Trophoblast cell (in vitro differentiated cells and primary cell): ENCODE data around the gene THSD4.

Experiments
- DNase-seq, 2 donors: peaks; one replicate each; pipeline ENCODE4 v3.0.0-alpha.2; 2016
- H2AFZ ChIP-seq: 2 replicates; pipeline ENCODE4 v1.6.1; 2013; ENCODE audit warnings: low read length, moderate library complexity, mild to moderate bottlenecking; ENCODE audit not compliant: insufficient read depth, poor library complexity
- H2AK5ac ChIP-seq: 2 replicates; pipeline ENCODE4 v1.6.1; 2013; ENCODE audit warnings: mild to moderate bottlenecking, low read length
- H2BK120ac ChIP-seq: 2 replicates; pipeline ENCODE4 v1.6.1; 2013; ENCODE audit warnings: low read length, mild to moderate bottlenecking, moderate library complexity; ENCODE audit not compliant: insufficient read depth, poor library complexity
- H2BK12ac ChIP-seq: 2 replicates; pipeline ENCODE4 v1.6.1; 2013; ENCODE audit warnings: mild to moderate bottlenecking, low read length, moderate library complexity
- H2BK5ac ChIP-seq: 2 replicates; pipeline ENCODE4 v1.6.1; 2013; ENCODE audit warnings: low read length, low read depth, moderate library complexity, mild to moderate bottlenecking; ENCODE audit not compliant: poor library complexity
- H3K14ac ChIP-seq: 2 replicates; pipeline ENCODE4 v1.6.1; 2013; ENCODE audit warnings: mild to moderate bottlenecking, low read length
- H3K18ac ChIP-seq: 2 replicates; pipeline ENCODE4 v1.6.1; 2013; ENCODE audit warnings: mild to moderate bottlenecking, low read length
- H3K23ac ChIP-seq: 2 replicates; pipeline ENCODE4 v1.6.1; 2013; ENCODE audit warnings: low read length
- H3K27ac ChIP-seq: 2 replicates; pipeline ENCODE4 v1.5.1; 2013; ENCODE audit warnings: low read depth, mild to moderate bottlenecking, inconsistent platforms, low read length, moderate library complexity
- H3K27me3 ChIP-seq: 2 replicates; pipeline ENCODE4 v1.6.1; 2013; ENCODE audit warnings: inconsistent platforms, mild to moderate bottlenecking, low read length, moderate library complexity; ENCODE audit not compliant: insufficient read depth
- H3K36me3 ChIP-seq, 2 experiments: 1 replicate in 1 of 2; 2 replicates in 1 of 2; pipeline ENCODE4 v1.6.1; 2013; ENCODE audit warnings: low read length in 2 of 2, mild to moderate bottlenecking in 2 of 2, moderate library complexity in 1 of 2; ENCODE audit not compliant: insufficient read depth in 2 of 2, control insufficient read depth in 1 of 2
- H3K4ac ChIP-seq: 2 replicates; pipeline ENCODE4 v1.6.1; 2013; ENCODE audit warnings: low read depth, mild to moderate bottlenecking, low read length, moderate library complexity
- H3K4me1 ChIP-seq, 2 experiments: 1 replicate in 1 of 2; 2 replicates in 1 of 2; pipeline ENCODE4 v1.6.1; 2013; ENCODE audit warnings: low read length in 2 of 2, mild to moderate bottlenecking in 2 of 2, moderate library complexity in 1 of 2; ENCODE audit not compliant: insufficient read depth in 2 of 2, control insufficient read depth in 1 of 2
- H3K4me2 ChIP-seq: 2 replicates; pipeline ENCODE4 v1.6.1; 2013; ENCODE audit warnings: inconsistent platforms, mild to moderate bottlenecking, low read length, moderate library complexity
- H3K4me3 ChIP-seq: 2 replicates; pipeline ENCODE4 v1.5.1; 2013; ENCODE audit warnings: mild to moderate bottlenecking, low read depth, low read length, inconsistent platforms
- H3K79me1 ChIP-seq: one replicate; pipeline ENCODE4 v1.6.1; 2013; ENCODE audit warnings: low read length
- H3K79me2 ChIP-seq: 2 replicates; pipeline ENCODE4 v1.6.1; 2013; ENCODE audit warnings: low read length, mild to moderate bottlenecking; ENCODE audit not compliant: control insufficient read depth, insufficient read depth, poor library complexity
- H3K9ac ChIP-seq: 2 replicates; pipeline ENCODE4 v1.6.1; 2013; ENCODE audit warnings: mild to moderate bottlenecking, low read length
- H3K9me3 ChIP-seq: 2 replicates; pipeline ENCODE4 v1.6.1; 2013; ENCODE audit warnings: low read depth, mild to moderate bottlenecking, control low read depth, inconsistent platforms, low read length; ENCODE audit not compliant: insufficient read depth
- H4K12ac ChIP-seq: 2 replicates; pipeline ENCODE4 v1.6.1; 2013; ENCODE audit warnings: low read depth, mild to moderate bottlenecking, low read length, moderate library complexity
- H4K8ac ChIP-seq: 2 replicates; pipeline ENCODE4 v1.6.1; 2013; ENCODE audit warnings: low read depth, mild to moderate bottlenecking, low read length, moderate library complexity
- H4K91ac ChIP-seq: one replicate; pipeline ENCODE4 v1.6.1; 2013; ENCODE audit warnings: low read depth, mild to moderate bottlenecking, low read length, moderate library complexity
- WGBS: extraction: QIAGEN DNeasy Blood & Tissue Kit; methylation state at CpG from one replicate; pipeline ENCODE4 v1.1.7; 2013; ENCODE audit warnings: missing lambda C conversion rate; ENCODE audit not compliant: insufficient read length, insufficient coverage; ENCODE audit errors: extremely low coverage; 5-methylcytosine and 5-hydroxymethylcytosine counted together

The THSD4 gene

GRCh38 chr15:71825021-71825730, 709.9 kb downstream of the THSD4 start:
- H3K27ac ChIP-seq, result no peak overlapping the region
- no peak overlapping the region for H2BK5ac ChIP-seq
- no peak for DNase-seq
- no peak overlapping the region for H4K91ac ChIP-seq
- no peak overlapping the region for H4K8ac ChIP-seq
- peaks cover 4 to 12% of the 10 kb centered on the region in 2 experiments for H3K36me3 ChIP-seq
- H3K4me2 ChIP-seq, result no peak overlapping the region
- H3K4me1 ChIP-seq, result no peaks in the 10 kb centered on the region
- no peak overlapping the region for H3K9ac ChIP-seq
- no peaks in the 10 kb centered on the region for H3K79me1 ChIP-seq
- H4K12ac ChIP-seq, result no peak overlapping the region
- no peak overlapping the region for H2BK120ac ChIP-seq
- H3K79me2 ChIP-seq, result no peaks in the 10 kb centered on the region
- no peaks in the 10 kb centered on the region for H3K9me3 ChIP-seq
- H3K23ac ChIP-seq, result no peak overlapping the region
- H3K4me3 ChIP-seq, result no peak overlapping the region
- no peak overlapping the region for H3K14ac ChIP-seq
- no CpG with 5 or more reads among the region's 4 CpGs for WGBS
- H3K4ac ChIP-seq, result no peak overlapping the region
- no peak overlapping the region for H2BK12ac ChIP-seq
- no peak overlapping the region for H3K18ac ChIP-seq
- H2AFZ ChIP-seq, result no peak overlapping the region
- no peaks in the 10 kb centered on the region for H3K27me3 ChIP-seq
- no peak overlapping the region for H2AK5ac ChIP-seq

GRCh38 chr15:71826196-71826595, 710.9 kb downstream of the THSD4 start:
- no peak overlapping the region for H3K4me2 ChIP-seq
- H3K9ac ChIP-seq, result no peak overlapping the region
- H3K79me2 ChIP-seq, result no peaks in the 10 kb centered on the region
- H3K36me3 ChIP-seq, result peaks cover 4 to 12% of the 10 kb centered on the region in 2 experiments
- no peak overlapping the region for H2BK5ac ChIP-seq
- WGBS, result no CpG with 5 or more reads among the region's 5 CpGs
- no peak overlapping the region for H3K23ac ChIP-seq
- no peak overlapping the region for H3K4ac ChIP-seq
- H3K9me3 ChIP-seq, result no peaks in the 10 kb centered on the region
- no peak for DNase-seq
- no peak overlapping the region for H4K91ac ChIP-seq
- no peaks in the 10 kb centered on the region for H3K27me3 ChIP-seq
- no peaks in the 10 kb centered on the region for H3K4me1 ChIP-seq
- no peak overlapping the region for H3K4me3 ChIP-seq
- no peak overlapping the region for H3K14ac ChIP-seq
- no peak overlapping the region for H4K12ac ChIP-seq
- H3K18ac ChIP-seq, result no peak overlapping the region
- H2BK120ac ChIP-seq, result no peak overlapping the region
- H3K79me1 ChIP-seq, result no peaks in the 10 kb centered on the region
- H2BK12ac ChIP-seq, result no peak overlapping the region
- H2AK5ac ChIP-seq, result no peak overlapping the region
- no peak overlapping the region for H4K8ac ChIP-seq
- no peak overlapping the region for H3K27ac ChIP-seq
- no peak overlapping the region for H2AFZ ChIP-seq

- Histone ChIP-seq H3K23ac (no peak overlapping the region), H3K4me3 (no peak overlapping the region), H3K36me3 (peaks cover 4 to 9% of the 10 kb centered on the region in 2 experiments), H3K79me1 (peaks cover 3% of the 10 kb centered on the region), H4K8ac (no peak overlapping the region), H2AK5ac (no peak overlapping the region), H3K4me2 (no peak overlapping the region), H3K27me3 (no peaks in the 10 kb centered on the region), H3K18ac (no peak overlapping the region), H4K91ac (no peak overlapping the region), H3K79me2 (no peaks in the 10 kb centered on the region), H4K12ac (no peak overlapping the region), H3K4me1 (peaks cover 0 to 3% of the 10 kb centered on the region in 2 experiments), H2AFZ (no peak overlapping the region), H3K9me3 (no peaks in the 10 kb centered on the region), H2BK5ac (no peak overlapping the region), H3K4ac (no peak overlapping the region), H3K9ac (no peak overlapping the region), H3K27ac (no peak overlapping the region), H2BK120ac (no peak overlapping the region), H2BK12ac (no peak overlapping the region), H3K14ac (no peak overlapping the region)
- no CpG with 5 or more reads among the region's 2 CpGs for WGBS
- DNase-seq, result no peak
These were observed 715.7 kb downstream of the THSD4 start for GRCh38 chr15:71830981-71831380.
